Cardiac muscle cell (in vitro differentiated cells and primary cell): ENCODE results near the gene KLF7. TPM values are rescaled to one million over a fixed set of nuclear protein-coding genes. Genes with fewer than 3 reads are reported as not detected.

Experiments
- DNase-seq, 2 donors: peaks; one replicate each; pipeline versions ENCODE4 v3.0.0 to v3.0.0-alpha.2; 2010 to 2017; ENCODE audit warnings: low read depth in 1 of 2, low spot score in 1 of 2
- H3K27ac ChIP-seq: fragments of 200-600 bp; sonication (generic); 2 replicates; pipeline ENCODE4 v1.5.1; 2016
- H3K27me3 ChIP-seq: fragments of 200-600 bp; sonication (generic); 2 replicates; pipeline ENCODE4 v1.6.0; 2016; ENCODE audit warnings: control low read depth
- H3K36me3 ChIP-seq: fragments of 200-600 bp; sonication (generic); 2 replicates; pipeline ENCODE4 v1.5.1; 2016; ENCODE audit warnings: control low read depth
- H3K4me1 ChIP-seq: fragments of 200-600 bp; sonication (generic); 2 replicates; pipeline ENCODE4 v1.8.1; 2017; ENCODE audit warnings: low read depth, mild to moderate bottlenecking, mixed run types
- H3K4me3 ChIP-seq: fragments of 200-600 bp; sonication (generic); 2 replicates; pipeline ENCODE4 v1.5.1; 2016; ENCODE audit warnings: mild to moderate bottlenecking
- H3K9me3 ChIP-seq: fragments of 200-600 bp; sonication (generic); 2 replicates; pipeline ENCODE4 v1.5.1; 2017; ENCODE audit warnings: low read depth, mild to moderate bottlenecking, control low read depth
- CTCF ChIP-seq: IDR thresholded peaks from 2 replicates; pipeline ENCODE4 v1.5.1; 2012; ENCODE audit warnings: low read depth, mild to moderate bottlenecking, low read length
- polyA plus RNA-seq: library from polyadenylated mRNA; unstranded; fragments of >200 nt; fragmentation: Nextera tagmentation; extraction: Ambion mirVana; gene quantifications from 2 replicates; pipeline ENCODE4 v1.2.1, GENCODE V29; 2016
- total RNA-seq: library from RNA; depleted of rRNA; stranded (reverse); fragments of >200 nt; gene quantifications from 2 replicates; pipeline ENCODE4 v1.2.3, GENCODE V29; 2016

KLF7 gene
- total and polyA plus RNA-seq, 2 experiments from 2014 or later = 8.3 to 9.3 TPM

GRCh38 chr2:207078186-207078798 lies 87.5 kb downstream of the KLF7 start:
- Histone ChIP-seq H3K4me1 (no peaks in the 10 kb centered on the region), H3K4me3 (no peak overlapping the region), H3K27ac (no peak overlapping the region), H3K36me3 (peaks cover 4% of the 10 kb centered on the region), H3K9me3 (no peaks in the 10 kb centered on the region), H3K27me3 (no peaks in the 10 kb centered on the region)
- TF ChIP-seq CTCF = no peak
- DNase-seq = no peak

GRCh38 chr2:207077266-207077665 lies 88.5 kb downstream of the KLF7 start:
- DNase-seq = no peak
- Histone ChIP-seq H3K9me3 (no peaks in the 10 kb centered on the region), H3K27me3 (no peaks in the 10 kb centered on the region), H3K27ac (no peak overlapping the region), H3K4me1 (no peaks in the 10 kb centered on the region), H3K36me3 (peaks cover 4% of the 10 kb centered on the region), H3K4me3 (no peak overlapping the region)
- no peak for TF ChIP-seq CTCF

- peaks cover under 1% of the 10 kb centered on the region for H3K36me3 ChIP-seq
- no peaks in the 10 kb centered on the region for H3K9me3 ChIP-seq
- no peak for DNase-seq
- no peaks in the 10 kb centered on the region for H3K27me3 ChIP-seq
- H3K4me1 ChIP-seq = no peaks in the 10 kb centered on the region
- H3K27ac ChIP-seq = no peak overlapping the region
- H3K4me3 ChIP-seq = no peak overlapping the region
- TF ChIP-seq CTCF = no peak
Observed at GRCh38 chr2:207075456-207075855, 90.3 kb downstream of the KLF7 start.

GRCh38 chr2:207073801-207074678 lies 91.7 kb downstream of the KLF7 start:
- no peak overlapping the region for H3K4me3 ChIP-seq
- TF ChIP-seq CTCF = no peak
- H3K9me3 ChIP-seq = no peaks in the 10 kb centered on the region
- no peak overlapping the region for H3K27ac ChIP-seq
- H3K4me1 ChIP-seq = no peaks in the 10 kb centered on the region
- no peaks in the 10 kb centered on the region for H3K27me3 ChIP-seq
- no peaks in the 10 kb centered on the region for H3K36me3 ChIP-seq
- no peak for DNase-seq

- no peak overlapping the region for H3K4me3 ChIP-seq
Observed at GRCh38 chr2:207073412-207073800, 92.3 kb downstream of the KLF7 start.

More at GRCh38 chr2:207073412-207073800, 92.3 kb downstream of the KLF7 start:
- DNase-seq = no peak
- Histone ChIP-seq H3K4me1 (no peaks in the 10 kb centered on the region), H3K9me3 (no peaks in the 10 kb centered on the region), H3K27me3 (no peaks in the 10 kb centered on the region), H3K36me3 (no peaks in the 10 kb centered on the region), H3K27ac (no peak overlapping the region)
- TF ChIP-seq CTCF = no peak
